Astrocyte (in vitro differentiated cells and primary cell): ENCODE results near the gene PALLD.

Source experiments
- EZH2 ChIP-seq: IDR thresholded peaks from 2 replicates; pipeline ENCODE4 v1.6.1; 2012; ENCODE audit warnings: mild to moderate bottlenecking, low read length, inconsistent platforms; ENCODE audit not compliant: insufficient read depth
- TF ChIP-seq, protein P1 (sequence below): IDR thresholded peaks from 2 replicates; pipeline ENCODE4 v1.5.1; 2011; ENCODE audit warnings: low read depth, mild to moderate bottlenecking, inconsistent platforms, low read length, moderate library complexity; ENCODE audit not compliant: insufficient read depth

DNA sequence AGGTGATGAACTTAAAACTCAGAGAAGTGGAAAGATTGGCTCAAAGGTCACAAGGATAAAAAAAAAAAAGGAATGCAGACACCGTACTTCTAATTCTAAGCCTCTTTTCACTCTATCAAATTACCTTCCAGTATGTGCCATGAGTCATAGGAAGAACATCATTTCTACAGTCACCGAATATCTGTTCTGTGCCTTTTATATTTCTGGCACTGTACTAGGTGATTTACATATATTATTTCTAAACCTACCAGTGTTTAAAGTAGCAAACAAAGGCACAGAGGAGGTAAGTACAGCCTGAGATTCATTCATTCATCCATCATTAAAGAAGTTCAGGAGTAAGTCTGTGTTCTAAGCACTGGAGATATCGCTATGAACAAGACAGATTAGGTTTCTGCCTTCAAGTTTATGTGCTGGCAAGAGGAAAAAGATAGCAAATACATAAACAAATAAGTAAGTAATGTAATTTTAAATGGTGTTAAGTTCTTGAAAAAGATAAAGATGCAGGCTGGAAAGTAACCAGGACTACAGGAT is 65.3 kb downstream of the PALLD start:
- TF ChIP-seq, protein P1, sequence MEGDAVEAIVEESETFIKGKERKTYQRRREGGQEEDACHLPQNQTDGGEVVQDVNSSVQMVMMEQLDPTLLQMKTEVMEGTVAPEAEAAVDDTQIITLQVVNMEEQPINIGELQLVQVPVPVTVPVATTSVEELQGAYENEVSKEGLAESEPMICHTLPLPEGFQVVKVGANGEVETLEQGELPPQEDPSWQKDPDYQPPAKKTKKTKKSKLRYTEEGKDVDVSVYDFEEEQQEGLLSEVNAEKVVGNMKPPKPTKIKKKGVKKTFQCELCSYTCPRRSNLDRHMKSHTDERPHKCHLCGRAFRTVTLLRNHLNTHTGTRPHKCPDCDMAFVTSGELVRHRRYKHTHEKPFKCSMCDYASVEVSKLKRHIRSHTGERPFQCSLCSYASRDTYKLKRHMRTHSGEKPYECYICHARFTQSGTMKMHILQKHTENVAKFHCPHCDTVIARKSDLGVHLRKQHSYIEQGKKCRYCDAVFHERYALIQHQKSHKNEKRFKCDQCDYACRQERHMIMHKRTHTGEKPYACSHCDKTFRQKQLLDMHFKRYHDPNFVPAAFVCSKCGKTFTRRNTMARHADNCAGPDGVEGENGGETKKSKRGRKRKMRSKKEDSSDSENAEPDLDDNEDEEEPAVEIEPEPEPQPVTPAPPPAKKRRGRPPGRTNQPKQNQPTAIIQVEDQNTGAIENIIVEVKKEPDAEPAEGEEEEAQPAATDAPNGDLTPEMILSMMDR, result no peak
- no peak for TF ChIP-seq EZH2
